Activated T-cell treated with anti-CD3 and anti-CD28 coated beads, Interleukin-2, amount 50 U/mL, for 72 hours (primary cell): ENCODE results near the gene FCMR. TPM values are rescaled to one million over a fixed set of nuclear protein-coding genes. Genes with fewer than 3 reads are reported as not detected.
"Not testable (repeated sequence)": the region's sequence is repeated elsewhere in the genome, so short reads cannot be mapped to it uniquely, and the experiment has no call there.

Source experiments
- ATAC-seq, 2 donors: fragments of 150-1000 bp; cut with Tn5 transposase; replicated peaks in 1 of 2; 2 replicates each; pipeline ENCODE4 v1.10.0; 2021; ENCODE audit warnings: moderate library complexity in 2 of 2, mild to moderate bottlenecking in 1 of 2
- DNase-seq, 2 donors: peaks; one replicate each; pipeline ENCODE4 v3.0.0; 2021 to 2022; ENCODE audit warnings: mixed read lengths in 1 of 2
- H3K27ac Mint-ChIP-seq: one replicate; pipeline ENCODE4 v1.8.0; 2022; ENCODE audit warnings: mild to moderate bottlenecking, moderate library complexity, mixed read lengths
- H3K27me3 Mint-ChIP-seq: one replicate; pipeline ENCODE4 v1.8.0; 2022; ENCODE audit warnings: low read depth, mixed read lengths
- H3K36me3 Mint-ChIP-seq, 2 donors: one replicate each; pipeline ENCODE4 v1.8.0; 2022; ENCODE audit warnings: mixed read lengths in 2 of 2, mild to moderate bottlenecking in 1 of 2; ENCODE audit not compliant: insufficient read depth in 2 of 2
- H3K4me1 Mint-ChIP-seq: one replicate; pipeline ENCODE4 v1.8.0; 2022; ENCODE audit warnings: low read depth, mixed read lengths
- H3K4me3 Mint-ChIP-seq, 2 donors: one replicate each; pipeline ENCODE4 v1.8.0; 2022; ENCODE audit warnings: mild to moderate bottlenecking in 2 of 2, mixed read lengths in 2 of 2, moderate library complexity in 2 of 2
- H3K9me3 Mint-ChIP-seq, 2 donors: one replicate each; pipeline ENCODE4 v1.8.0; 2022; ENCODE audit warnings: mixed read lengths in 2 of 2
- total RNA-seq, 2 donors: library from RNA; stranded (reverse); gene quantifications; one replicate each; pipeline ENCODE4 v1.2.3, GENCODE V29; 2022

The FCMR gene
- total RNA-seq, 2 donors from 2014 or later: 47.3 to 50.3 TPM

DNA sequence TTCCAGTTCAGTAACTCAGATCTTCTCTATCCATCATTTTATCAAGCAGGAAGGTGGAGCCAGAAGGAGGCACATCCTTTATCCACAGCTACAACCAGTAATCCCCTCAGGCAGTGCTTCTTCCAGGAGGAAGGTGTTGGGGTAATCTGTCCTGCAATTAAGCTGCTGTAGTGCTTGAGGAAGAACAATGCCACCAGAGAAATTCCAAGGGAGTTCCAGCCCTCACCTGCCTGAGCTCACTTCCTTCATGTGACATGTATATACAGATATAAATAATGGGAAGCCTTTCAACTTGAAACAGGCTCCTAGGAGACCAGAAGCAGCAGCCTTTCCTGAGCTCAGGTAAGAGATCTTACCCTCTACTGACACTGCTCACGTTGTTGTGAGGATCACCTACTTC lies 58.5 kb downstream of the FCMR start:
- DNase-seq (no peak), ATAC-seq (no peak)
- Mint-ChIP-seq H3K9me3 (no peaks in the 10 kb centered on the region), H3K4me3 (no peak overlapping the region), H3K27me3 (peaks cover 17% of the 10 kb centered on the region), H3K27ac (no peak overlapping the region), H3K36me3 (no peaks in the 10 kb centered on the region), H3K4me1 (peaks cover 32% of the 10 kb centered on the region)

GRCh38 chr1:206860165-206860564 lies 61.6 kb downstream of the FCMR start:
- no peak overlapping the region for H3K27ac Mint-ChIP-seq

DNA sequence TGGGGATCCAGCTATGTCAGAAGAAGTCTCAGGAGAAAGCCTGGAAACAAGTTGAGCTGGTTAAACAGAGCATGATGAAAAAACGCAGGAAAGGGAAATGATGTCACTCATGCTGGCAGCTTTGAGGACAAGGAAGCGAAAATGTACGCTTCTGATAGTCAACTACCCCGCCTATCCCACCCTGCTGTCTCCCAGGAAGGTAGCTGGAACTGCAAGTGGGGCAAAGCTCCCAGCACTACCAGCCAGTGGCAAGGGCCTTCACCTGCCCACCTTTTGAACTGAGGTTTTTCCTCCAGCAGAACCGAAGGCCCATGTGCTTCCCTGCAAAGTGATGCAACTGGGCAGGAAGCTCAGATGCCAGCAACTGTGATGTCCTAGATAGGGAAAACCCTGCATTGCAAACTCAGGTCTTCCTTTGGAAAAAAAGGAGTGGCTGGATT lies 62.6 kb downstream of the FCMR start:
- peak overlapping the region; percentile 19 for H3K27ac Mint-ChIP-seq
- H3K9me3 Mint-ChIP-seq: peaks cover 0 to 1% of the 10 kb centered on the region in 2 donors
- no peak overlapping the region for H3K4me3 Mint-ChIP-seq
- ATAC-seq (no peak), DNase-seq (no peak)
- no peaks in the 10 kb centered on the region for H3K36me3 Mint-ChIP-seq
- peaks cover 17% of the 10 kb centered on the region for H3K4me1 Mint-ChIP-seq
- peaks cover 8% of the 10 kb centered on the region for H3K27me3 Mint-ChIP-seq

More at GRCh38 chr1:206860165-206860564, 61.6 kb downstream of the FCMR start:
- Mint-ChIP-seq H3K27me3 (peaks cover 8% of the 10 kb centered on the region), H3K9me3 (no peaks in the 10 kb centered on the region), H3K4me1 (peaks cover 23% of the 10 kb centered on the region), H3K36me3 (no peaks in the 10 kb centered on the region), H3K4me3 (no peak overlapping the region)
- DNase-seq (no peak), ATAC-seq (no peak)

DNA sequence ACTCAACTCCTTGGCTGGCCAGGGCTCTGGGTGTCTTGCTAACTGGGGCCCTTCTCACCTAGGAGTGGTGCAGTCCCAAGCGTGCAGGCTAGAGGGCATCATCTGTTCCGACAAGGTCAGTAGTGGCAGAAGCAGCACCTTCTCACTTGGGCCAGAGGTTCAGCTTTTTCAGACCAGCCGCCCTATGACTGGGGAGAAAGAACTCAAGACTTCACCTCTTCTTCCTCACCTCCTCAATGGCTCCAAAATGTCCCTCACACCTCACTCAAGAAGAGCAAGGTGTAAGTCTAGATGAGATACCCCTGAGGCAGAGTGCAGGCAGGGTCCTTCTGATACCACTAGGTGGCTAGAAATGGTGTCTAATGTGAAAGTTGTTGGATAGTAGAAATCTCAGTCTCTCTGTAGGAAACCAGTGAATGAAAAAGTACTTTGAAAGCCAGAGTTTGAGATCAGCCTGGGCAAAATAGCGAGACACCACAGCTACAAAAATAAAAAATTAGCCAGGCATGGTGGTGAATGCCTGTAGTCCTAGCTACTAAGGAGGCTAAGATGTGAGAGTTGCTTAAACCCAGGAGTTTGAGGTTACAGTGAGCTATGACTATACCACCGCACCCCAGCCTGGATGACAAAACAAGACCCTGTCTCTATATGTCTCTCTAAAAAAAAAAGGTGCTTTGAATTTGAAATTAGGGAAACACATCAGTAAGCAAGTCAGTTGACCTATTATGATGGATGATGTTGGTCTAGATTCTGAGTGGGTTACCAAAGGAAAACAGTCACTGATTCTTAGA lies 64.9 kb downstream of the FCMR start:
- no peak overlapping the region for H3K4me3 Mint-ChIP-seq
- H3K4me1 Mint-ChIP-seq: peaks cover 17% of the 10 kb centered on the region
- H3K27me3 Mint-ChIP-seq: peaks cover 8% of the 10 kb centered on the region
- no peaks in the 10 kb centered on the region for H3K36me3 Mint-ChIP-seq
- peaks cover 0 to 4% of the 10 kb centered on the region in 2 donors for H3K9me3 Mint-ChIP-seq
- no peak overlapping the region for H3K27ac Mint-ChIP-seq
- ATAC-seq: peak; percentile 96 to 97
- peak; percentile 28 to 36 for DNase-seq

- H3K4me3 Mint-ChIP-seq: no peak overlapping the region
- peaks cover 17% of the 10 kb centered on the region for H3K4me1 Mint-ChIP-seq
- H3K27ac Mint-ChIP-seq: no peak overlapping the region
- no peaks in the 10 kb centered on the region for H3K36me3 Mint-ChIP-seq
- peaks cover 0 to 4% of the 10 kb centered on the region in 2 donors for H3K9me3 Mint-ChIP-seq
- ATAC-seq (no peak), DNase-seq (no peak)
- peaks cover under 1% of the 10 kb centered on the region for H3K27me3 Mint-ChIP-seq
These were observed 65.9 kb downstream of the FCMR start for GRCh38 chr1:206855859-206856258.

DNA sequence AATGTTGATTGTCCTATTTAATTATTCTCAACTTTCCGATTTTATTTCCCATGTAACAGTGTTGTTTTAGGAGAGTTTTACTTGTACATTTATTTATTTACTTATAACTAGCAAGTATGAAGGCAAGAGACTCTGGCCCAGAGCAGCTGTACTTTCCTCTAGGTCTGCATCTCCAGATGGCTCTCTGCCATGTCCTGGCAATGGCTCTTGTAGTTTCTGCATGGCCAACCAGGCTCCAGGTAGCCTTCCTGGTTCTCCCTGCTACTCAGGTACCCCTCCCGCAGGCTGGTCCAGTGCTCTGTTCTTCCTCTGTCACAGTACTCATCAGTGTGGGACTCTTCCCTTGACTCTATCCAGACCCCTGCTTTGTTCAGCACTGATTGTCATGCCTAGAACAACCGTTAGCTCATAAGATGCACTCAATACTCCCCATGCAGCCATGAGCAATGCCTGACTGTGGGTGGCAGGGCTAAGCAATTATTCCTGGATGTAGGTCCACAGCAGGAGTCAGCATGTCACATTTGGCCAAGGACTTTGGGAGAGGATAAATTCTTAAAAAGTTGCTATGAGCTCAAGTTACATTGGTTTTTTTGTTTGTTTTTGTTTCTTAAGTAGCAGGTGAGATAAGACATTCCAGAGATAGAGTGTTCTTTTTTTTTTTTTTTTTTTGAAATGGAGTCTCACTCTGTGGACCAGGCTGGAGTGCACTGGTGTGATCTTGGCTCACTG lies 67.2 kb downstream of the FCMR start:
- DNase-seq (no peak), ATAC-seq (no peak)
- Mint-ChIP-seq H3K36me3 (no peaks in the 10 kb centered on the region), H3K27me3 (peaks cover 7% of the 10 kb centered on the region), H3K9me3 (peaks cover 0 to 4% of the 10 kb centered on the region in 2 donors), H3K4me1 (peaks cover 17% of the 10 kb centered on the region), H3K4me3 (no peak overlapping the region), H3K27ac (no peak overlapping the region)

DNA sequence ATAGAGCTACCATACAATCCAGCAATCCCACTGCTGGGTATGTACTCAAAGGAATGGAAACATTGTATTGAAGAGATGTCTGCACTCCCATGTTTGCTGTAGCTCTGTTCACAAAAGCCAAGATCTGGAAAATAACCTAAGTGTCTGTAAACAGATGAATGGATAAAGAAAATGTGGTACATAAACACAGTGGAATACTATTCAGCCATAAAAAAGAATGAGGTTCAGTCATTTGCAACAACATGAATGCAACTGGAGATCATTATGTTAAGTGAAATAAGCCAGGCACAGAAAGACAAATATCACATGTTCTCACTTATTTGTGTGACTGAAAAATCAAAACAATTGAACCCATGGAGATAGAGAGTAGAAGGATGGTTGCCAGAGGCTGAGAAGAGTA lies 68.0 kb downstream of the FCMR start:
- not testable (repeated sequence) for H3K27me3 Mint-ChIP-seq, H3K27ac Mint-ChIP-seq, H3K9me3 Mint-ChIP-seq, DNase-seq, H3K4me3 Mint-ChIP-seq, H3K36me3 Mint-ChIP-seq, ATAC-seq
- peaks cover 17% of the 10 kb centered on the region for H3K4me1 Mint-ChIP-seq

Other genes starting within 250 kb of the FCMR start
- 100 to 1,000 TPM; 101 to 102 TPM for gene MAPKAPK2, start 237.0 kb downstream of the FCMR start, total RNA-seq
- gene IL19, start 151.2 kb downstream of the FCMR start, total RNA-seq: not detected
- 1 to 10 TPM in 1 of 2 donors, under 1 TPM in 1; 0.77 to 2.3 TPM for gene IL10, start 149.4 kb downstream of the FCMR start, total RNA-seq
- gene IL20, start 56.3 kb downstream of the FCMR start, total RNA-seq: under 1 TPM in 1 of 2 donors, not detected in 1; 0.28 TPM
- 1 to 10 TPM; 3.9 to 5.2 TPM for gene IL24, start 24.5 kb downstream of the FCMR start, total RNA-seq
- under 1 TPM in 1 of 2 donors, not detected in 1; 0.12 TPM for gene PIGR, start 24.5 kb upstream of the FCMR start, total RNA-seq
- not detected for gene FCAMR, start 48.5 kb upstream of the FCMR start, total RNA-seq
- gene C1orf116, start 110.8 kb upstream of the FCMR start, total RNA-seq: under 1 TPM; 0.12 to 0.21 TPM
- gene YOD1, start 129.3 kb upstream of the FCMR start, total RNA-seq: 10 to 100 TPM; 12.6 to 13.2 TPM
- 1 to 10 TPM; 4.6 to 6.9 TPM for gene PFKFB2, start 131.3 kb upstream of the FCMR start, total RNA-seq
- gene C4BPB, start 166.9 kb upstream of the FCMR start, total RNA-seq: 1 to 10 TPM; 2.6 to 7.4 TPM
- not detected for gene C4BPA, start 182.3 kb upstream of the FCMR start, total RNA-seq